DND-41 (cell line): ENCODE measurements around the gene CHD9.

ENCODE experiments used
- ATAC-seq: fragments of 200-7000 bp; cut with Tn5 transposase; 3 replicates; pipeline ENCODE4 v1.9.1; 2021; ENCODE audit warnings: low read depth; ENCODE audit not compliant: insufficient read depth
- DNase-seq: peaks from one replicate; pipeline ENCODE4 v3.0.0-alpha.2; 2020
- H2AFZ ChIP-seq: 2 replicates; pipeline ENCODE4 v1.6.0; 2012; ENCODE audit warnings: low read depth, low read length
- H3K27ac ChIP-seq: 2 replicates; pipeline ENCODE4 v1.5.1; 2012; ENCODE audit warnings: low read length, inconsistent platforms
- H3K27me3 ChIP-seq: fragments of 200-600 bp; sonication (generic); 2 replicates; pipeline ENCODE4 v1.6.0; 2012; ENCODE audit warnings: low read length, mild to moderate bottlenecking, inconsistent platforms; ENCODE audit not compliant: insufficient read depth, poor library complexity
- H3K36me3 ChIP-seq: 2 replicates; pipeline ENCODE4 v1.5.1; 2012; ENCODE audit warnings: low read length, inconsistent platforms; ENCODE audit not compliant: insufficient read depth
- H3K4me1 ChIP-seq: 2 replicates; pipeline ENCODE4 v1.5.1; 2012; ENCODE audit warnings: mild to moderate bottlenecking, low read length; ENCODE audit not compliant: insufficient read depth
- H3K4me2 ChIP-seq: 2 replicates; pipeline ENCODE4 v1.6.0; 2012; ENCODE audit warnings: mild to moderate bottlenecking, moderate library complexity, low read length, inconsistent platforms; ENCODE audit not compliant: insufficient read depth
- H3K4me3 ChIP-seq, 2 experiments: fragments of 200-600 bp in 1 of 2; shearing (Covaris generic) in 1 of 2; 2 replicates each; pipeline ENCODE4 v1.5.1; 2012 to 2016; ENCODE audit warnings: inconsistent platforms in 2 of 2, low read length in 2 of 2, mild to moderate bottlenecking in 2 of 2, low read depth in 1 of 2, moderate library complexity in 1 of 2
- H3K79me2 ChIP-seq: 2 replicates; pipeline ENCODE4 v1.6.0; 2012; ENCODE audit warnings: low read length, inconsistent platforms; ENCODE audit not compliant: insufficient read depth
- H3K9ac ChIP-seq: 2 replicates; pipeline ENCODE4 v1.6.0; 2012; ENCODE audit warnings: low read depth, mild to moderate bottlenecking, inconsistent platforms, low read length, moderate library complexity
- H3K9me3 ChIP-seq: 2 replicates; pipeline ENCODE4 v1.5.1; 2012; ENCODE audit warnings: low read length, moderate library complexity, mild to moderate bottlenecking, inconsistent platforms; ENCODE audit not compliant: insufficient read depth, severe bottlenecking
- H4K20me1 ChIP-seq: 2 replicates; pipeline ENCODE4 v1.6.0; 2012; ENCODE audit warnings: low read length; ENCODE audit not compliant: insufficient read depth
- CTCF ChIP-seq: IDR thresholded peaks from 2 replicates; pipeline ENCODE4 v1.5.1; 2012; ENCODE audit warnings: borderline replicate concordance, low read length, moderate library complexity, mild to moderate bottlenecking; ENCODE audit not compliant: poor library complexity, severe bottlenecking; ENCODE audit errors: extremely low read depth
- EZH2 ChIP-seq: IDR thresholded peaks from 3 replicates; pipeline ENCODE4 v1.6.1; 2012; ENCODE audit warnings: borderline replicate concordance, low read depth, mild to moderate bottlenecking, moderate library complexity, low read length, inconsistent platforms; ENCODE audit not compliant: severe bottlenecking

The CHD9 gene

GRCh38 chr16:53370827-53371226 lies 316.0 kb downstream of the CHD9 start:
- no peak overlapping the region for H3K27ac ChIP-seq
- H3K4me1 ChIP-seq, result no peaks in the 10 kb centered on the region
- no peak for TF ChIP-seq EZH2
- no peak for TF ChIP-seq CTCF
- no peaks in the 10 kb centered on the region for H3K9me3 ChIP-seq
- H3K4me2 ChIP-seq, result no peak overlapping the region
- H3K9ac ChIP-seq, result no peak overlapping the region
- ATAC-seq, result no peak
- no peak for DNase-seq
- no peaks in the 10 kb centered on the region for H3K36me3 ChIP-seq
- H4K20me1 ChIP-seq, result no peaks in the 10 kb centered on the region
- H3K4me3 ChIP-seq, result no peak overlapping the region
- H2AFZ ChIP-seq, result no peak overlapping the region
- H3K79me2 ChIP-seq, result no peaks in the 10 kb centered on the region
- H3K27me3 ChIP-seq, result peaks cover 6% of the 10 kb centered on the region

GRCh38 chr16:53372992-53373871 lies 318.4 kb downstream of the CHD9 start:
- H3K27ac ChIP-seq, result no peak overlapping the region
- H3K4me3 ChIP-seq, result no peak overlapping the region
- no peaks in the 10 kb centered on the region for H3K79me2 ChIP-seq
- TF ChIP-seq EZH2 (no peak), CTCF (no peak)
- DNase-seq (no peak), ATAC-seq (no peak)
- no peaks in the 10 kb centered on the region for H3K4me1 ChIP-seq
- no peak overlapping the region for H3K4me2 ChIP-seq
- H2AFZ ChIP-seq, result no peak overlapping the region
- no peaks in the 10 kb centered on the region for H3K9me3 ChIP-seq
- peaks cover 6% of the 10 kb centered on the region for H3K27me3 ChIP-seq
- no peaks in the 10 kb centered on the region for H3K36me3 ChIP-seq
- no peak overlapping the region for H3K9ac ChIP-seq
- no peaks in the 10 kb centered on the region for H4K20me1 ChIP-seq

GRCh38 chr16:53374800-53375199 lies 320.0 kb downstream of the CHD9 start:
- no peak for ATAC-seq
- Histone ChIP-seq H3K9me3 (no peaks in the 10 kb centered on the region), H3K4me2 (no peak overlapping the region), H3K79me2 (no peaks in the 10 kb centered on the region), H4K20me1 (no peaks in the 10 kb centered on the region), H3K27ac (no peak overlapping the region), H2AFZ (no peak overlapping the region), H3K4me1 (no peaks in the 10 kb centered on the region), H3K9ac (no peak overlapping the region), H3K4me3 (no peak overlapping the region), H3K36me3 (no peaks in the 10 kb centered on the region), H3K27me3 (peaks cover 6% of the 10 kb centered on the region)
- TF ChIP-seq EZH2 (no peak), CTCF (no peak)
- DNase-seq, result no peak
